GM12878 (cell line): ENCODE measurements around the gene CIB2. TPM values are rescaled to one million over a fixed set of nuclear protein-coding genes. Genes with fewer than 3 reads are reported as not detected.
A peak's percentile ranks its signal among the peaks of the same experiment; 100 is the strongest.

Experiments
- ATAC-seq: fragments of 200-7000 bp; cut with Tn5 transposase; 3 replicates; pipeline ENCODE4 v1.9.1; 2020; ENCODE audit warnings: mild to moderate bottlenecking, moderate library complexity
- BruUV-seq: library from RNA; stranded (reverse); fragments of 400-500 nt; replicated peaks from 2 replicates; lab custom pipeline; 2021; lab: Mats Ljungman, UMichigan
- CTCF ChIA-PET: fragments of 300-600 bp; sonication (Branson Sonifier 250); formaldehyde crosslinking; extraction: SDS; loops from one replicate; lab custom pipeline; 2021; ENCODE audit warnings: inconsistent platforms; lab: Yijun Ruan, JAX
- POLR2A ChIA-PET: fragments of 350-600 bp; formaldehyde crosslinking; extraction: SDS; loops from one replicate; lab custom pipeline; 2021; ENCODE audit warnings: inconsistent platforms; lab: Charles Lee
- RAD21 ChIA-PET: fragments of 300-600 bp; sonication (Branson Sonifier 250); formaldehyde crosslinking; loops from one replicate; lab custom pipeline; 2023; ENCODE audit warnings: antibody characterized with exemption; ENCODE audit not compliant: unreplicated experiment; lab: Charles Lee
- SMC1A ChIA-PET: fragments of 300-600 bp; sonication (Branson Sonifier 250); formaldehyde crosslinking; loops from one replicate; lab custom pipeline; 2023; ENCODE audit not compliant: unreplicated experiment, uncharacterized antibody; lab: Charles Lee
- DNase-seq: peaks from one replicate; pipeline ENCODE4 v3.0.0-alpha.2; 2011; ENCODE audit warnings: low read depth, low spot score
- FAIRE-seq: peaks from 3 replicates; lab custom pipeline; 2011; peaks lifted over from hg19 to GRCh38; lab: Jason Lieb, UNC
- H2AFZ ChIP-seq: 2 replicates; pipeline ENCODE4 v1.6.0; 2011; ENCODE audit warnings: low read depth, low read length, control low read depth; ENCODE audit not compliant: control insufficient read depth
- H3K27ac ChIP-seq: 2 replicates; pipeline ENCODE4 v1.5.1; 2011; ENCODE audit warnings: control low read depth; ENCODE audit not compliant: control insufficient read depth, insufficient read depth
- H3K27me3 ChIP-seq, 2 experiments: replicated peaks in 1 of 2; 2 replicates each; pipeline versions ENCODE4 v1.6.0 to v1.6.1; 2011; ENCODE audit warnings: low read length in 1 of 2; ENCODE audit not compliant: control insufficient read depth in 2 of 2, insufficient read depth in 2 of 2
- H3K36me3 ChIP-seq, 2 experiments: 2 replicates each; pipeline ENCODE4 v1.5.1; 2011; ENCODE audit warnings: low read length in 1 of 2; ENCODE audit not compliant: control insufficient read depth in 2 of 2, insufficient read depth in 2 of 2
- H3K4me1 ChIP-seq: 2 replicates; pipeline ENCODE4 v1.6.1; 2011; ENCODE audit warnings: mild to moderate bottlenecking, low read length, moderate library complexity, mixed read lengths; ENCODE audit not compliant: control insufficient read depth, insufficient read depth
- H3K4me2 ChIP-seq: 2 replicates; pipeline ENCODE4 v1.6.0; 2011; ENCODE audit warnings: control low read depth; ENCODE audit not compliant: control insufficient read depth, insufficient read depth
- H3K4me3 ChIP-seq: fragments of 200-600 bp; sonication (generic); 2 replicates; pipeline ENCODE4 v1.5.1; 2016
- H3K79me2 ChIP-seq: 2 replicates; pipeline ENCODE4 v1.6.0; 2011; ENCODE audit warnings: low read length; ENCODE audit not compliant: control insufficient read depth, insufficient read depth
- H3K9ac ChIP-seq: 2 replicates; pipeline ENCODE4 v1.8.0; 2011; ENCODE audit warnings: low read length, control low read depth, mixed read lengths; ENCODE audit not compliant: control insufficient read depth, insufficient read depth
- H3K9me3 ChIP-seq: replicated peaks from 3 replicates; pipeline ENCODE4 v1.5.1; 2011; ENCODE audit warnings: mild to moderate bottlenecking, low read length; ENCODE audit not compliant: control insufficient read depth, insufficient read depth
- H4K20me1 ChIP-seq: 2 replicates; pipeline ENCODE4 v1.6.0; 2011; ENCODE audit not compliant: control insufficient read depth, insufficient read depth
- CBX3 ChIP-seq: fragments of 200-600 bp; sonication (generic); IDR thresholded peaks from 2 replicates; pipeline ENCODE4 v1.6.1; 2016; ENCODE audit warnings: low read depth, borderline replicate concordance
- EED ChIP-seq: sonication (generic); IDR thresholded peaks from 2 replicates; pipeline ENCODE4 v1.6.1; 2016; ENCODE audit warnings: antibody characterized with exemption, low read depth
- JUND ChIP-seq: IDR thresholded peaks from 2 replicates; pipeline ENCODE4 v1.6.1; 2012; ENCODE audit warnings: low read depth, mild to moderate bottlenecking, low read length, improper control_type of control experiment, moderate library complexity
- MLLT1 ChIP-seq: fragments of 450-650 bp; IDR thresholded peaks from 2 replicates; pipeline ENCODE4 v1.6.1; 2016; ENCODE audit warnings: mild to moderate bottlenecking
- NKRF ChIP-seq: fragments of 450-650 bp; conservative IDR thresholded peaks from 2 replicates; pipeline ENCODE4 v1.6.1; 2017; ENCODE audit warnings: mild to moderate bottlenecking, moderate library complexity
- PBX3 ChIP-seq: IDR thresholded peaks from 2 replicates; pipeline ENCODE4 v1.6.1; 2011; ENCODE audit warnings: mild to moderate bottlenecking, low read depth, low read length, moderate library complexity; ENCODE audit not compliant: insufficient replicate concordance
- POU2F2 ChIP-seq: IDR thresholded peaks from 3 replicates; pipeline ENCODE4 v1.6.1; 2011; ENCODE audit warnings: low read depth, mild to moderate bottlenecking, low read length, borderline replicate concordance
- RCOR1 ChIP-seq: conservative IDR thresholded peaks from 2 replicates; pipeline ENCODE4 v1.6.1; 2012; ENCODE audit warnings: low read depth, low read length, improper control_type of control experiment
- ZNF592 ChIP-seq: fragments of 450-650 bp; IDR thresholded peaks from 2 replicates; pipeline ENCODE4 v1.6.1; 2017; ENCODE audit warnings: mild to moderate bottlenecking, moderate library complexity
- WGBS: methylation state at CpG from one replicate; pipeline ENCODE4 v1.1.6; 2016; ENCODE audit warnings: low lambda C conversion rate; ENCODE audit not compliant: insufficient replicate concordance, insufficient coverage; ENCODE audit errors: missing lambda C conversion rate; 5-methylcytosine and 5-hydroxymethylcytosine counted together
- in situ Hi-C: fragments of 300-500 bp; cut with MboI; formaldehyde crosslinking; loops from 9 replicates; pipeline ENCODE4 v1.14.3; 2018; ENCODE audit warnings: mixed read lengths
- intact Hi-C: fragments of 100-400 bp; cut with micrococcal nuclease; formaldehyde crosslinking; loops from one replicate; pipeline ENCODE4 v1.14.2; 2022; ENCODE audit not compliant: unreplicated experiment
- polyA plus RNA-seq, 11 experiments: library from polyadenylated mRNA; depleted of rRNA in 4 of 11; unstranded in 6 of 11; stranded (reverse) in 5 of 11; fragments of >200 nt; fragmentation: Nextera tagmentation in 4 of 11; fragmentation: Illumina TruSeq in 1 of 11; extraction: Ambion mirVana in 4 of 11; extraction: Trizol in 1 of 11; gene quantifications; 1 replicate in 1 of 11; 2 replicates in 10 of 11; pipeline versions ENCODE4 v1.2.1 to v1.2.3, GENCODE V29; 2011 to 2016; ENCODE audit warnings: inconsistent platforms in 2 of 11, missing spikeins in 2 of 11, low read depth in 1 of 11
- total RNA-seq, 4 experiments: library from RNA; depleted of rRNA in 3 of 4; stranded (reverse); fragments of >200 nt in 3 of 4; fragmentation: Illumina TruSeq in 1 of 4; extraction: Trizol in 1 of 4; gene quantifications; 2 replicates each; pipeline versions ENCODE4 v1.2.1 to v1.2.3, GENCODE V29; 2013 to 2021

The CIB2 gene
- total and polyA plus RNA-seq, 10 of the 15 experiments (the other 5 are each of a cell fraction or from before 2014, with no cell fraction given) = 0.56 to 12.1 (median 7.1) TPM

GRCh38 chr15:78167227-78167888 lies 36.1 kb upstream of the CIB2 start (continued):
- peak; percentile 96 for TF ChIP-seq MLLT1
- TF ChIP-seq NKRF = no peak
- peak; percentile 72 for TF ChIP-seq PBX3

GRCh38 chr15:78164010-78164409 lies 32.8 kb upstream of the CIB2 start:
- POLR2A ChIA-PET = interaction anchor here (0.6 to 1.1 kb wide), 3 partner anchors 12 to 199 kb away, joined by 3 to 6 read pairs (median 3); no protein-coding TSS in a partner anchor
- no TSS peak for BruUV-seq
- H3K4me1 ChIP-seq = peaks cover 22% of the 10 kb centered on the region
- no peak for DNase-seq
- RAD21 ChIA-PET = no interaction called here
- ATAC-seq = no peak
- SMC1A ChIA-PET = interaction anchor here (1.2 kb wide), 1 partner anchor 13 kb away, joined by 3 read pairs; no protein-coding TSS in a partner anchor
- H3K79me2 ChIP-seq = peaks cover 8% of the 10 kb centered on the region
- FAIRE-seq = no peak
- no peak overlapping the region for H3K9ac ChIP-seq
- intact Hi-C loops = no loop called here
- H3K27me3 ChIP-seq = no peaks in the 10 kb centered on the region
- H2AFZ ChIP-seq = no peak overlapping the region
- CTCF ChIA-PET = no interaction called here
- no peak overlapping the region for H3K4me3 ChIP-seq
- no peak overlapping the region for H3K4me2 ChIP-seq
- H3K9me3 ChIP-seq = no peaks in the 10 kb centered on the region
- WGBS = 90% methylated on average over 2 of the region's 2 CpGs
- H3K36me3 ChIP-seq = peaks cover 23 to 47% of the 10 kb centered on the region in 2 experiments
- no peaks in the 10 kb centered on the region for H4K20me1 ChIP-seq
- H3K27ac ChIP-seq = no peak overlapping the region
- in situ Hi-C loops = loop anchor here (25.0 kb wide), 1 partner anchor 823 kb away; no protein-coding TSS in a partner anchor
- TF ChIP-seq CBX3 = no peak
- no peak for TF ChIP-seq JUND
- TF ChIP-seq ZNF592 = no peak
- no peak for TF ChIP-seq RCOR1
- TF ChIP-seq EED = no peak
- TF ChIP-seq POU2F2 = no peak
